Melanocyte of skin (primary cell): Measurements from ENCODE around the gene KCNK2. TPM values are rescaled to one million over a fixed set of nuclear protein-coding genes. Genes with fewer than 3 reads are reported as not detected.

Experiments used
- total RNA-seq, 2 donors: library from RNA; depleted of rRNA; stranded (reverse); fragments of >200 nt; gene quantifications; 2 replicates each; pipeline ENCODE4 v1.2.3, GENCODE V29; 2012

KCNK2 gene, protein sequence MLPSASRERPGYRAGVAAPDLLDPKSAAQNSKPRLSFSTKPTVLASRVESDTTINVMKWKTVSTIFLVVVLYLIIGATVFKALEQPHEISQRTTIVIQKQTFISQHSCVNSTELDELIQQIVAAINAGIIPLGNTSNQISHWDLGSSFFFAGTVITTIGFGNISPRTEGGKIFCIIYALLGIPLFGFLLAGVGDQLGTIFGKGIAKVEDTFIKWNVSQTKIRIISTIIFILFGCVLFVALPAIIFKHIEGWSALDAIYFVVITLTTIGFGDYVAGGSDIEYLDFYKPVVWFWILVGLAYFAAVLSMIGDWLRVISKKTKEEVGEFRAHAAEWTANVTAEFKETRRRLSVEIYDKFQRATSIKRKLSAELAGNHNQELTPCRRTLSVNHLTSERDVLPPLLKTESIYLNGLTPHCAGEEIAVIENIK
- 10 to 100 TPM in 1 of 2 donors, 1 to 10 TPM in 1; 4.0 to 14.1 TPM for total RNA-seq

DNA sequence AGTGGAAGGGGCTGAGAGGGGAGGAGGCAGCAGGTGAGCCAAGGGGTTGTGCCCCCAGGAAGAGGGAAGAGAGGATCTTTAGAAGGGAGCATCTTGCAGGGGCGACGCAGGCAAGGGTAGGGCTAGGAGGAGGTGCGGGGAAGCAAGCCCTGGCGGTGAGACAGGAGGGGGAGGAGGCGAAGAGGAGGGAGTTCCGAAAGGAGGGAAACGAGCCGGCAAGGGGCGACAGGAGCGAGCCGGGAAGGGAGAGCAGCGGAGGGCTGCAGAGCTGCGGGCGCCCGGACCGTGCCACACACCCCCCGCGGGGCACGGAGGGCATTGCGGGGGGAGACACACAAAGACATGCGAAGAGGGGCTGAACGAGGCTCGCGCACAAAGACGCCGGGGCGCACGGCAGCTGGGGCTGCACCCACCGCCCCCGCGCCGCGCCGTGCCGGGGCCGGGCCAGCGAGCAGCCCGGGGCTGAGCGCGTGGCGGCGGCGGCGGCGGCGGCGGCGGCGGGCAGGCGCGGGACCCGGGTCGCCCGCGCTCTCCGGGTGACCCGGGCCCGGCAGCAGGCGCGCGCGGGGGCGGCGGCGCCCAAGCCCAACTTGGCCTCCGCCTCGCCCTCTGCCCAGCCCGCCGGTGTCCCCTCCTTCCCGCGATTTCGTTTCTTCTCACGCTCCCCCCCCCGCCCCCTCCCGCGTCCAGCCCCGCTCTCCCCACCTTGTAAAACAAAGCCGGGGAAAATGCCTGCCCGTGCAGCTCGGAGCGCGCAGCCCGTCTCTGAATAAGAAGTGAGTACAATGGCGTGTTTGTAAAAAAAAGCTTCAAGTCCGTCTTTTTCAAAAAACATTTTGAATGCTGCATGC, at the start of gene KCNK2:
Gene KCNK2, plus strand, starts transcription at position 206 of the 851 bp plus-strand sequence. CDS start 649 bp downstream, outside the sequence.

